ENCODE data around the gene HEY2.
"Not testable (repeated sequence)": the region's sequence is repeated elsewhere in the genome, so short reads cannot be mapped to it uniquely, and the experiment has no call there.

HEY2 gene

GRCh38 chr6:125773387-125774341 lies 24.2 kb downstream of the HEY2 start:
- no peak for DNase-seq

GRCh38 chr6:125776107-125776826 lies 26.8 kb downstream of the HEY2 start:
- DNase-seq: not testable (repeated sequence)

GRCh38 chr6:125779924-125780539 lies 30.6 kb downstream of the HEY2 start:
- DNase-seq: peak; percentile 95

GRCh38 chr6:125780540-125781313 lies 31.3 kb downstream of the HEY2 start:
- DNase-seq: peak; percentile 89

- DNase-seq: peak; percentile 48
These were observed 32.0 kb downstream of the HEY2 start for GRCh38 chr6:125781314-125781868.

- peak; percentile 85 for DNase-seq
These were observed 34.9 kb downstream of the HEY2 start for GRCh38 chr6:125784365-125784764.

- DNase-seq: no peak
These were observed 38.4 kb downstream of the HEY2 start for GRCh38 chr6:125787791-125788190.

GRCh38 chr6:125789167-125789566 lies 39.7 kb downstream of the HEY2 start:
- DNase-seq: no peak

GRCh38 chr6:125789576-125790357 lies 40.3 kb downstream of the HEY2 start:
- DNase-seq: peak; percentile 57

GRCh38 chr6:125790358-125791150 lies 41.1 kb downstream of the HEY2 start, which contains the start of gene NCOA7:
Gene NCOA7 (plus strand): TSS chr6:125790960. CDS start chr6:125815355, 24,395 bp downstream.
- DNase-seq: peak; percentile 68

- peak; percentile 41 for DNase-seq
These were observed 41.9 kb downstream of the HEY2 start for GRCh38 chr6:125791151-125791819.

- no peak for DNase-seq
These were observed 42.4 kb downstream of the HEY2 start for GRCh38 chr6:125791820-125792165.

- no peak for DNase-seq
These were observed 42.7 kb downstream of the HEY2 start for GRCh38 chr6:125792172-125792571.

- DNase-seq: peak; percentile 59
These were observed 43.2 kb downstream of the HEY2 start for GRCh38 chr6:125792680-125793079.

- DNase-seq: no peak
These were observed 43.8 kb downstream of the HEY2 start for GRCh38 chr6:125793280-125793679.

GRCh38 chr6:125793863-125794262 lies 44.4 kb downstream of the HEY2 start:
- DNase-seq: no peak

GRCh38 chr6:125794342-125795137 lies 45.1 kb downstream of the HEY2 start:
- no peak for DNase-seq

- no peak for DNase-seq
These were observed 45.9 kb downstream of the HEY2 start for GRCh38 chr6:125795301-125795700.
